Measurements from ENCODE around the gene SNX9. TPM values are rescaled to one million over a fixed set of nuclear protein-coding genes. Genes with fewer than 3 reads are reported as not detected.

SNX9 gene
- total and polyA plus RNA-seq, 2 donors (not counting 1 experiment from before 2014, with no cell fraction given) = 10.0 to 50.7 TPM

- peaks cover 32 to 36% of the 10 kb centered on the region in 2 donors for H3K4me1 ChIP-seq (ENCODE audit: control insufficient read depth in 2 of 2, insufficient read depth in 2 of 2, low read length in 2 of 2)
- Mint-ChIP-seq H3K27ac (no peak overlapping the region), H3K4me1 (peaks cover 68% of the 10 kb centered on the region), H3K9me3 (ENCODE audit: insufficient read depth) (no peaks in the 10 kb centered on the region), H3K4me3 (no peak overlapping the region), H3K27me3 (no peaks in the 10 kb centered on the region)
- no peaks in the 10 kb centered on the region for H3K27me3 ChIP-seq (replicated peaks in 1 of 4; ENCODE audit: control extremely low read depth in 1 of 4, control insufficient read depth in 3 of 4, insufficient read depth in 4 of 4, low read length in 3 of 4)
- WGBS (ENCODE audit: insufficient coverage) = 100% methylated on average over 3 of the region's 5 CpGs
- POLR2A ChIA-PET = no interaction called here
- H3K4me3 ChIP-seq (ENCODE audit: control extremely low read depth in 1 of 5, extremely low read depth in 1 of 5, insufficient read depth in 1 of 5, low read depth in 2 of 5, low read length in 4 of 5) = no peak overlapping the region
- no peaks in the 10 kb centered on the region for H3K36me3 ChIP-seq (replicated peaks in 1 of 2; ENCODE audit: control extremely low read depth in 1 of 2, control insufficient read depth in 1 of 2, extremely low read depth in 1 of 2, insufficient read depth in 2 of 2, low read length in 1 of 2)
- peaks cover 67% of the 10 kb centered on the region for H4K20me1 ChIP-seq (ENCODE audit: control insufficient read depth, insufficient read depth, low read length, poor library complexity, severe bottlenecking)
- no peak overlapping the region for H2AFZ ChIP-seq (ENCODE audit: insufficient read depth, low read depth, low read length, poor library complexity, severe bottlenecking)
- no peak overlapping the region for H3K4me2 ChIP-seq (replicated peaks; ENCODE audit: low read depth, low read length, poor library complexity, severe bottlenecking)
- H3K9ac ChIP-seq (ENCODE audit: low read length) = no peak overlapping the region
- no peak for ATAC-seq (ENCODE audit: low read depth)
- peaks cover 0 to 10% (median 0%) of the 10 kb centered on the region in 3 donors for H3K9me3 ChIP-seq (ENCODE audit: control extremely low read depth in 1 of 3, control insufficient read depth in 2 of 3, insufficient read depth in 1 of 3, low read length in 2 of 3)
- intact Hi-C loops (cut with micrococcal nuclease) = no loop called here
- CTCF ChIA-PET = interaction anchor here (1.6 kb wide), 2 partner anchors 81 to 235 kb away, joined by 4 to 5 read pairs; no protein-coding TSS in a partner anchor
- TF ChIP-seq CTCF (IDR thresholded peaks at IDR 0.05) = no peak
- no peak for TF ChIP-seq EZH2 (IDR thresholded peaks at IDR 0.05; ENCODE audit: borderline replicate concordance, insufficient read depth, low read depth, low read length, poor library complexity, severe bottlenecking)
- H3K27ac ChIP-seq (ENCODE audit: low read length in 2 of 2) = no peak overlapping the region
- H3K79me2 ChIP-seq (ENCODE audit: control insufficient read depth, insufficient read depth, low read length) = peaks cover 100% of the 10 kb centered on the region
- DNase-seq = no peak
Measured at GRCh38 chr6:157838718-157839430, 15.8 kb downstream of the SNX9 start.

GRCh38 chr6:157839606-157840005 lies 16.6 kb downstream of the SNX9 start:
- no peak for DNase-seq
- Histone ChIP-seq H4K20me1 (ENCODE audit: control insufficient read depth, insufficient read depth, low read length, poor library complexity, severe bottlenecking) (peaks cover 65% of the 10 kb centered on the region), H2AFZ (ENCODE audit: insufficient read depth, low read depth, low read length, poor library complexity, severe bottlenecking) (no peak overlapping the region), H3K4me3 (ENCODE audit: control extremely low read depth in 1 of 5, extremely low read depth in 1 of 5, insufficient read depth in 1 of 5, low read depth in 2 of 5, low read length in 4 of 5) (no peak overlapping the region), H3K4me2 (replicated peaks; ENCODE audit: low read depth, low read length, poor library complexity, severe bottlenecking) (no peak overlapping the region), H3K27me3 (replicated peaks in 1 of 4; ENCODE audit: control extremely low read depth in 1 of 4, control insufficient read depth in 3 of 4, insufficient read depth in 4 of 4, low read length in 3 of 4) (no peaks in the 10 kb centered on the region), H3K27ac (ENCODE audit: low read length in 2 of 2) (no peak overlapping the region), H3K79me2 (ENCODE audit: control insufficient read depth, insufficient read depth, low read length) (peaks cover 100% of the 10 kb centered on the region), H3K4me1 (ENCODE audit: control insufficient read depth in 2 of 2, insufficient read depth in 2 of 2, low read length in 2 of 2) (peaks cover 34 to 39% of the 10 kb centered on the region in 2 donors), H3K9ac (ENCODE audit: low read length) (no peak overlapping the region), H3K9me3 (ENCODE audit: control extremely low read depth in 1 of 3, control insufficient read depth in 2 of 3, insufficient read depth in 1 of 3, low read length in 2 of 3) (peaks cover 0 to 10% (median 0%) of the 10 kb centered on the region in 3 donors), H3K36me3 (replicated peaks in 1 of 2; ENCODE audit: control extremely low read depth in 1 of 2, control insufficient read depth in 1 of 2, extremely low read depth in 1 of 2, insufficient read depth in 2 of 2, low read length in 1 of 2) (no peaks in the 10 kb centered on the region)
- 90% methylated on average over 2 of the region's 5 CpGs for WGBS (ENCODE audit: insufficient coverage)
- CTCF ChIA-PET = interaction anchor here (1.6 kb wide), 2 partner anchors 82 to 234 kb away, joined by 4 to 5 read pairs; no protein-coding TSS in a partner anchor
- Mint-ChIP-seq H3K4me3 (no peak overlapping the region), H3K4me1 (peaks cover 71% of the 10 kb centered on the region), H3K27ac (no peak overlapping the region), H3K9me3 (ENCODE audit: insufficient read depth) (no peaks in the 10 kb centered on the region), H3K27me3 (no peaks in the 10 kb centered on the region)
- no peak for ATAC-seq (ENCODE audit: low read depth)
- intact Hi-C loops (cut with micrococcal nuclease) = loop anchor here (2.0 kb wide), 1 partner anchor 15 kb away; no protein-coding TSS in a partner anchor
- POLR2A ChIA-PET = no interaction called here
- TF ChIP-seq CTCF (IDR thresholded peaks at IDR 0.05) (no peak), EZH2 (IDR thresholded peaks at IDR 0.05; ENCODE audit: borderline replicate concordance, insufficient read depth, low read depth, low read length, poor library complexity, severe bottlenecking) (no peak)

Data from B cell (primary cell).